ENCODE measurements around the gene PRKD3. TPM values are rescaled to one million over a fixed set of nuclear protein-coding genes. Genes with fewer than 3 reads are reported as not detected.

PRKD3 gene
- total RNA-seq, 2 donors from 2014 or later = 20.2 to 28.5 TPM

- Mint-ChIP-seq H3K4me1 (ENCODE audit: low read depth) (no peaks in the 10 kb centered on the region), H3K27me3 (ENCODE audit: low read depth) (peaks cover 64% of the 10 kb centered on the region), H3K36me3 (ENCODE audit: insufficient read depth in 2 of 2) (no peaks in the 10 kb centered on the region), H3K9me3 (no peaks in the 10 kb centered on the region), H3K27ac (no peak overlapping the region), H3K4me3 (no peak overlapping the region)
- ATAC-seq (replicated peaks in 1 of 2) (no peak), DNase-seq (no peak)
Observed at GRCh38 chr2:37356299-37356698, 31.7 kb upstream of the PRKD3 start.

DNA sequence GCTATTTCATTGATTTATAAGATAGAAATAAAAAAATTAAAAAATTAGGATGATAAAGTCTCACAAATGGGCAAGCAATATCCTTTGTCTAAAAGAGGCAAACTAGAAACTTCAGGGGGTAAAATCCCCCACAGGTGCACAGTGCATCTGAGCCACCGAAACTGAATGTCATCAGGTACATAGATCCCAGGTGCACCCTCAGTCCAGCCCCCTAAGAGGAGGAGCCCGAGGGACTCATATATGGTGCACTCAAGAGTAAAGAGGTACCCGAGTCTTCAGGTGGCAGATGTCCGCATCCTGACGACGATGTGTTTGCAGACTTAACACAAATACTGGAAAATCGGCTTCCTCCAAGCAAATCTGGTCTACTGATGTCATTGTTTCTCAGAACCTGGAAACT, 31.1 kb upstream of the PRKD3 start:
- ATAC-seq (replicated peaks in 1 of 2) (no peak), DNase-seq (no peak)
- Mint-ChIP-seq H3K36me3 (ENCODE audit: insufficient read depth in 2 of 2) (no peaks in the 10 kb centered on the region), H3K27ac (no peak overlapping the region), H3K4me1 (ENCODE audit: low read depth) (no peaks in the 10 kb centered on the region), H3K9me3 (no peaks in the 10 kb centered on the region), H3K27me3 (ENCODE audit: low read depth) (peaks cover 58% of the 10 kb centered on the region), H3K4me3 (no peak overlapping the region)

GRCh38 chr2:37354531-37354930, 29.9 kb upstream of the PRKD3 start:
- Mint-ChIP-seq H3K27me3 (ENCODE audit: low read depth) (peaks cover 53% of the 10 kb centered on the region), H3K36me3 (ENCODE audit: insufficient read depth in 2 of 2) (no peaks in the 10 kb centered on the region), H3K9me3 (no peaks in the 10 kb centered on the region), H3K4me1 (ENCODE audit: low read depth) (no peaks in the 10 kb centered on the region), H3K27ac (no peak overlapping the region), H3K4me3 (no peak overlapping the region)
- DNase-seq (no peak), ATAC-seq (replicated peaks in 1 of 2) (no peak)

GRCh38 chr2:37350034-37350433, 25.4 kb upstream of the PRKD3 start:
- H3K27me3 Mint-ChIP-seq (ENCODE audit: low read depth) = peaks cover 61% of the 10 kb centered on the region
- no peaks in the 10 kb centered on the region for H3K9me3 Mint-ChIP-seq
- no peak for ATAC-seq (replicated peaks in 1 of 2)
- DNase-seq = no peak
- no peaks in the 10 kb centered on the region for H3K36me3 Mint-ChIP-seq (ENCODE audit: insufficient read depth in 2 of 2)
- peaks cover 5% of the 10 kb centered on the region for H3K4me1 Mint-ChIP-seq (ENCODE audit: low read depth)
- H3K27ac Mint-ChIP-seq = no peak overlapping the region
- H3K4me3 Mint-ChIP-seq = no peak overlapping the region

DNA sequence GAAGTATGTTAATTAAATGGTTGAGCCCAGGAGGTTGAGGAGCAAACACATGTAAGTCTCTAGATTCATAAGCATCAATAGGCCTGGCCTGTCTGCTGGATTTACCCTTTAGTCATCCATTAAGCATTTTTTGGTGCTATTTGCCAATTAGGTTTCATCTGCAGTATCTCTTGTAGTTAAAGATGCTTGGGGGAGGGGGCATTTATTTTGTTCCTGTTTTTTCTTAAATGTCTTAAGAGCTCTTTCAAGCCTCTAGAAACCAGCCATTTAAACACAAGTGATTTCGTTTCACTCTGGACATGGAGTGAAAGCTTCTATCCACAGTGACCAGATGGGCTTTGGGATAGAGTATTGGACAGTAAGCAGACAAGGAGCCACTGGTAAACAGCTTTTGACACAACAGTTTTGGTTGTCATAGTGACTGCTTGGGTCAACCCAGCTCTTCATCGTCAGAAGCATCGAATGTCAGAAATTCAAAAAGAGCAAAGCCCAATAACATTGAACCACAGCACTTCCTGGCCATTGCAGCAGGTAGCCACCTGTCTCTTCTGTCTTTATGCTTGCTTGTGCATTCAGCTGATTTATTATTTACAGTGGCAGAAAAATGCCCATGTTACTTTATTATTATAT, 24.7 kb upstream of the PRKD3 start:
- no peak for DNase-seq
- H3K27me3 Mint-ChIP-seq (ENCODE audit: low read depth) = peaks cover 61% of the 10 kb centered on the region
- no peak for ATAC-seq (replicated peaks in 1 of 2)
- no peak overlapping the region for H3K27ac Mint-ChIP-seq
- H3K9me3 Mint-ChIP-seq = no peaks in the 10 kb centered on the region
- H3K4me1 Mint-ChIP-seq (ENCODE audit: low read depth) = peaks cover 8% of the 10 kb centered on the region
- no peak overlapping the region for H3K4me3 Mint-ChIP-seq
- H3K36me3 Mint-ChIP-seq (ENCODE audit: insufficient read depth in 2 of 2) = no peaks in the 10 kb centered on the region

- H3K9me3 Mint-ChIP-seq = no peaks in the 10 kb centered on the region
- no peak for DNase-seq
- H3K27me3 Mint-ChIP-seq (ENCODE audit: low read depth) = peaks cover 64% of the 10 kb centered on the region
- no peak overlapping the region for H3K4me3 Mint-ChIP-seq
- no peak overlapping the region for H3K27ac Mint-ChIP-seq
- no peak for ATAC-seq (replicated peaks in 1 of 2)
- H3K4me1 Mint-ChIP-seq (ENCODE audit: low read depth) = peaks cover 15% of the 10 kb centered on the region
- H3K36me3 Mint-ChIP-seq (ENCODE audit: insufficient read depth in 2 of 2) = no peaks in the 10 kb centered on the region
Observed at GRCh38 chr2:37348155-37348554, 23.5 kb upstream of the PRKD3 start.

DNA sequence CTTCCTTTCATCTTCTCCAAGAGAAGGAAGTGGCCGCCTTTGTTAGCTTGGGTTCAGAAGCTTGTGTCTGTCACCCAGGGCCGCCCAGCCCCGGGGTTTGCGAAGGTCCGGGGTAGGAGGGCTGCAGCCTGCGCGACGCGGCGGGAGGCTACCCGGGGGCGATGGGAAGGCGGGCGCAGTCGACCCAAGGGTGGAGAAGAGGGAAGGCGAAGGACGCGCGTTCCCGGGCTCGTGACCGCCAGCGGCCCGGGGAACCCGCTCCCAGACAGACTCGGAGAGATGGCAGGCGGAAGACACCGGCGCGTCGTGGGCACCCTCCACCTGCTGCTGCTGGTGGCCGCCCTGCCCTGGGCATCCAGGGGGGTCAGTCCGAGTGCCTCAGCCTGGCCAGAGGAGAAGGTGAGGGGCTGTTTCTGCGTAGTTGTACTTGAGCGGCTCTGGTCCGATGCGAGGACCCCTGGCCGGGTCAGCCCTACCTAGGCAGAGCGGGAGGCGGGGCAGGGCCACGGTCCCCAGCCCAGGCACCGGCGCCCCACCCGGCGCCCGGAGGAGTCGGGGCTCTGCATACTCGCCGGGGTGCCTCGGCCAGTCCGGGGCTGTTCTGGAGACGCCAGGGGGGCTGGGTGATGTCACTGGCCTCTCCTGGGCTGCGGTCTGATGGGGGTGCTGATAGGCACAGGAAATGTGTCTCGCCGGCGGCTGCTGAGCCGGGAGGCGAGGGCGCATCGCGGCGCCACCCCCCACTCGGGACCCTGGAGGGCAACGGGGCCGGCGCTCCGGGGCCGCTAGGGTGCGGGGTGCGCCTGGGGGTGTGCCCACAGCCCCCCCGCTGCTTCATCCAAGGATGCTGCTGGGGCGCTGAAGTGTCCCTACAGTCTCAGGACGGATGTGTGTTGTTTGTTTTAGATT, 20.1 kb upstream of the PRKD3 start, which contains the start of gene QPCT:
QPCT (plus strand) TSS at position 178 of the 909 bp plus-strand sequence; CDS start at position 280, 102 bp downstream.
- Mint-ChIP-seq H3K27me3 (ENCODE audit: low read depth) (peaks cover 74% of the 10 kb centered on the region), H3K4me3 (peak within 1 kb of the TSS; percentile 84 to 89), H3K9me3 (no peaks in the 10 kb centered on the region), H3K4me1 (ENCODE audit: low read depth) (peaks cover 15% of the 10 kb centered on the region), H3K27ac (no peak within 1 kb of the TSS), H3K36me3 (ENCODE audit: insufficient read depth in 2 of 2) (no peaks in the 10 kb centered on the region)
- ATAC-seq (replicated peaks in 1 of 2) (peak; percentile 89 to 91), DNase-seq (peak; percentile 53 to 58)

DNA sequence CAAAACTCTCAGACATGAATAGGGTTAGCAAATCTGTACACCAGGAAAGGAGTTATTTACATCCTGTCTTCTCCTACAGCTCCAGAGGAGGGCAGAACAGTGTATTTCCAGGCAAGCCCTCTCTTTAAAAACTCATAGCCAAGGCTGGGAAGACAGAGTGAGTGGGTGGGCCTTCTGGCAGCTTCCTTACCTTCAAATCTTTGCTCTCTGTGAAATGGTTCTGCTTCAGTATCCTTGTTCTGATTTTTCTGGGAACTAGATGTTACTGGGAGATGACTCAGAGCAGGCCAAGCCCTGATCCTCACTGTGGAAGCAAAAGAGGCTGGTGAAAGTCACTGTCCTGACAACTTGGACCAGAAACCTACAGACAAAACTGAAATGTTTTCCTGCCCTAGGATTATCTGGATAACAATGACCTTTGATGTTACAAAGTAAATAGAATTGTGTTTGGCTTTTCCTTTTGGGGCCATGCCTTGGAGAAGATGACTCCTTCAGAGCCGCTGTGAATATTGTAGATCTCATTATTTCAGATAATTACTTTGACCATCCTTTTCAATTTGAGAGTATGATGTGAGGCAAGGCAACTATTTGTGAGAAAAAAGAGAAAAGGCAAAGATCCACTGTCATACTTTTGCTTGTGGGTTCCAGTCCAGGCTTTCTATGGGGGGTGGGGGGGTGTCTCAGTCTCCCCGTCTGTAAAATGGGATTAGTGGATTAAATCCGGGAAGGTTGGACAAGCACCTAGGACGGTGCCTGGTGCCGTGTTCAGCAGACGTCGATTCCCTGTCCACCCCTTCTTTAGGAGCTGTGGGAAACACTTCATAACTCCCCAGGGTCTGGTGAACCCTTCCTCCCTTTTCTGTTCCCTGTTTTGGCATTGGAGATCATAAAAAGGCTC, 19.2 kb upstream of the PRKD3 start:
- Mint-ChIP-seq H3K4me1 (ENCODE audit: low read depth) (peaks cover 23% of the 10 kb centered on the region), H3K27me3 (ENCODE audit: low read depth) (peaks cover 76% of the 10 kb centered on the region), H3K9me3 (no peaks in the 10 kb centered on the region), H3K4me3 (peak overlapping the region; percentile 84 to 89), H3K36me3 (ENCODE audit: insufficient read depth in 2 of 2) (no peaks in the 10 kb centered on the region), H3K27ac (no peak overlapping the region)
- DNase-seq = no peak
- ATAC-seq (replicated peaks in 1 of 2) = no peak

- H3K27me3 Mint-ChIP-seq (ENCODE audit: low read depth) = peaks cover 72% of the 10 kb centered on the region
- no peak for DNase-seq
- H3K9me3 Mint-ChIP-seq = no peaks in the 10 kb centered on the region
- no peaks in the 10 kb centered on the region for H3K36me3 Mint-ChIP-seq (ENCODE audit: insufficient read depth in 2 of 2)
- no peak overlapping the region for H3K4me3 Mint-ChIP-seq
- peaks cover 23% of the 10 kb centered on the region for H3K4me1 Mint-ChIP-seq (ENCODE audit: low read depth)
- no peak overlapping the region for H3K27ac Mint-ChIP-seq
- no peak for ATAC-seq (replicated peaks in 1 of 2)
Observed at GRCh38 chr2:37342591-37343220, 18.1 kb upstream of the PRKD3 start.

- no peaks in the 10 kb centered on the region for H3K36me3 Mint-ChIP-seq (ENCODE audit: insufficient read depth in 2 of 2)
- H3K27me3 Mint-ChIP-seq (ENCODE audit: low read depth) = peaks cover 56% of the 10 kb centered on the region
- ATAC-seq (replicated peaks in 1 of 2) = no peak
- no peak for DNase-seq
- H3K27ac Mint-ChIP-seq = no peak overlapping the region
- H3K9me3 Mint-ChIP-seq = no peaks in the 10 kb centered on the region
- peaks cover 23% of the 10 kb centered on the region for H3K4me1 Mint-ChIP-seq (ENCODE audit: low read depth)
- H3K4me3 Mint-ChIP-seq = no peak overlapping the region
Observed at GRCh38 chr2:37340637-37341036, 16.0 kb upstream of the PRKD3 start.

DNA sequence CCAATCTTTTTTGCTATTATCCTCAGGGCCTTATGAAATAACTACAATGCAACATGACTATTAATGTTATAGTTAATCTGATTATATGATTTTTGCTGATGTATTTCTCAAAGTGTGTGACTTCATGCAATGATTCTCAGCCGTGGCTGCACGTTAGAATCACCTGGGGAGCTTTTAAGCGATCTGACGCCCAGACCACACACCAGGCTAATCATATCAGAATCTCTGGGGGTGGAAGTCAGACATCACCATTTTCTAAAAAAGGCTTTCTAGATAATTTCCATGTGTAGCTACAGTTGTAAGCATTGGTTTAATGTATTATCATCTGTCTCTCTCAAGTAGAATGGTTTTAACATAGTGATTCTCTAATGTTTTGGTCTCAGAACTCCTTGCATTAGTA, 14.3 kb upstream of the PRKD3 start:
- Mint-ChIP-seq H3K4me3 (no peak overlapping the region), H3K36me3 (ENCODE audit: insufficient read depth in 2 of 2) (no peaks in the 10 kb centered on the region), H3K4me1 (ENCODE audit: low read depth) (peaks cover 11% of the 10 kb centered on the region), H3K9me3 (no peaks in the 10 kb centered on the region), H3K27ac (no peak overlapping the region), H3K27me3 (ENCODE audit: low read depth) (peaks cover 57% of the 10 kb centered on the region)
- ATAC-seq (replicated peaks in 1 of 2) = no peak
- DNase-seq = no peak

DNA sequence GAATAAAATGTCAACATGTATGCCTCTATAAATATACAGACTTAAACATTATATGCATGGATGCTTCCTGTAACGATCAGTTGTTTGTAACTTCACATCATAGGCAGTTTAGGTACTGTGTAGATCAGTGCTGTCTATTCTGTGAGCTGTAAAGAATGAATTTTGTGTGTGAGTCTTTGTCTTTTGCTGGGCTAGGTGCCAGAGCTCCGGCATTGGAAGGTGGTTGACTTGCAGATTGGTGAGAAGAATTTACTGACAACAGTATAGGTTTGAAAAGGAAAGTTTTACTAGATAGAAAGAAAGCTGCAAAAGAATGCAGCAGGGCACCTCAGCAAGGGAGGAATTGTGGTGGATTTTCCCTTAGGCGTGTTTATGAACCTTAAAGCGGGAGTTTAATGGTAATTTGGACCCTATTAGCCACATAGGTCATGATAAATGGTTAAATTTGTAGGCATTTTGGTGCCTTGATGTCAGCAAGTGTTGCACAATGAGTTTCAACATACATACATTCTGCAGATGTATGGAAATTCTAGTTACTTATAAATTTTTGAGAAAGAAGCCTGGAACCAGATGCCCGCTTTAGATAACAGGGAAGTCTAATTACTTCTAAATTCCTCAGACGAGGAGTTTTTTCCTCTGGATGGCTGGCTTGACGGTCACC, 13.1 kb upstream of the PRKD3 start:
- ATAC-seq (replicated peaks in 1 of 2) = no peak
- peaks cover 8% of the 10 kb centered on the region for H3K4me1 Mint-ChIP-seq (ENCODE audit: low read depth)
- no peak for DNase-seq
- peaks cover 56% of the 10 kb centered on the region for H3K27me3 Mint-ChIP-seq (ENCODE audit: low read depth)
- no peak overlapping the region for H3K4me3 Mint-ChIP-seq
- H3K36me3 Mint-ChIP-seq (ENCODE audit: insufficient read depth in 2 of 2) = no peaks in the 10 kb centered on the region
- H3K9me3 Mint-ChIP-seq = no peaks in the 10 kb centered on the region
- H3K27ac Mint-ChIP-seq = no peak overlapping the region
